DMS 273 treated with DMSO at 0.1 percent for 48 hours (cell line): ENCODE data around the gene USP6NL.
"Not testable (repeated sequence)": the region's sequence is repeated elsewhere in the genome, so short reads cannot be mapped to it uniquely, and the experiment has no call there.

Source experiments
- DNase-seq: peaks from one replicate; lab custom pipeline; 2025; lab: John Stamatoyannopoulos, UW

USP6NL gene

DNA sequence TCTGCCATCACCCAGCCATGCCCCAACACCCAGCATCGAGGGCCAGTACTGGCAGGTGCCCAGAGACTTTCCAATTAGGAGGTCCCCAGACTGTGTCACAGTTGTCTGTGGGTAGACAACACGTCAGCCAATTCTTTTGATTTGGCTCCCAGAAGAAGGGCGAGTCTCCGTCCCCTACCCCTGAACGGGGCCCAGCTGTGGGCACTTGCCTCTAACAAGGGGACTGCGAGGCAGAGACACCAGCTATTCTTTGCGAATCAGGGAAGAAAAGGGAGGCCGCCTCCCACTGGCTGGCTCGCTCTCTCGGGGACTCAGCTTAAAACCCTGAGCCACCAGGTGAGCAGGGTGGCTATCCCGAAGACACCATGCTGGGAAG is 167.3 kb downstream of the USP6NL start:
- DNase-seq, result no peak

DNA sequence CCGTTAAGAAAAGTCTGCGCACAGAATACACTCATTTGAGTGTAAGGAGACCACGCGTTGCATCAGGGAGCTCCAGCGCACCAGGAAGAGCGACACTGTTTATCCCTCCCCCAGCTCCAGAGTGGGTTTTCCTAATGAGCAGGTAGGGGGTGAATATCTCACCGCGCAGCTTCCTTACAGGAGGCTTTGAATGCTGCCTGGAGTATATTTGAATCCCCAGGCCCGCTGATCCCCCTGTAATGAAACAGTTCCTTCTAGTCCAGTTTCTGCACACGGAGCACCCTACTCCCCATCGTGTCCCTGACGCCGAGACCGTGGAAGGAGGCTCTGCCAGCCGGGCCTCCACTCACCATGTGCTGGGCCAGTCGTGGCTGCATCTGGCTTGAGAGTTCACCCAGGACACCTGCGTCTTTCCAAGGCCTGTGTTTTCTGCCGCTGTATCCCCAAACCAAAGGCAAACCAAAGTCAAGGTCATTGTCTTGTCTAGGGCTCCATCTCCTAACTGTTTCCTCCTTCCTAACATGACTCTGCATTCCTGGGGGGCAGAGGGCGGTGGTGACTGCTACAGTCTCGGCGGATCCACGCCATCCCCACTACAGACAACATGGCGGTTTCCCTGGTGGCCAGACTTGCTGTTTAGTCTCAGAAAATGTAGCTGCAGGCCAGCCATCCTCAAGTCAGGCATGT is 167.8 kb downstream of the USP6NL start:
- DNase-seq, result no peak

DNA sequence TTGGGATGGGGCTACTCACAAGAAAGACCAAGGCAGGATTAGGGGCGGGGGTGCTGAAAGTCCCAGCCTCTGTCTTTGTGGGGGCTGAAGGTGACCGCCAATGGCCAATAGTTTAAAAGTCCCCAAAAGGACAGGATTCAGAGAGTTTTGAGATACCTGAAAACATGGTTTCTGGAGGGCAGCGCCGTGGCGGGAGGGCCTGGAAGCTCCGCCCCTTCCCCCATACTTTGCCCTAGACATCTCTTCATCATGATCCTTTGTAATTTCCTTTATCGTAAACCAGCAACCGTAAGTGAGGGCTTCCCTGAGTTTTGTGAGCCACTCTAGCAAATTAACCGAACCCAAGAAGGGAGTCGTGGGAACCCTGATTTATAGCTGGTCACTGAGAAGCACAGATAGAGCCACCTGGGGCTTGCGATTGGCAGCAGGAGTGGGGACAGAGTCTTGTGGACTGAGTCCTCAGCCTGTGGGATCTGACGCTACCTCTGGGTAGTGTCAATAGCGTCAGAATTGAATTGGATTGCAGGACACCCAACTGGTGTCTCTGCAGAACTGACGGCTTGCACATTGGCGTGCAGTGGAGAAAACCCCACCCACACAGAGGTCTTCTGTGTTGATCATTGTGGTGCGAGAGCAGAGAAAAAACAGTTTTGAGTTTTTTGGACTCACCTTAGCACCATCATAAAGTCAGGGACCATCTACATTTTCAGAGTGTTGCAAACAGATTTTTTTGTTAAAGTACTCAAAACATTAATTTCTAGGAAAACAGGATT is 169.3 kb downstream of the USP6NL start:
- DNase-seq, result no peak

DNA sequence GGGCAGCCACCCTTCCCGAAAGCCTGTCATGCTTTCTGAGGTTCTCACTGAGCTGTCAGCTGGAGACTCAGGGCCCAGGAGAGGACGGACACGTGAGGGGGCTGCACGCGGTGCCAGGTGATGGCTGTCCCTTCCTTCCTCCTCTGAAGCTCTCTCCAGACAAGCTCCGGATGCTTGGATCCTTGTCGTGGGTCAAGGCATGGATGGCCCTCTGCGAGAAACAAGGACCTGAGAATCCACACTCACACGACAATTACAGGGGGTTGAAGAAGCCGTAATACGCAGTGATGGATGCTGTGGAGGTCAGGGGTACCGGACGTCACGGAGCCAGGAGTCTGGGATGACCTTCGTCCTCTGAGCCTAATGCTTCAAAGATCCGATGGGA is 170.3 kb downstream of the USP6NL start:
- DNase-seq, result no peak

DNA sequence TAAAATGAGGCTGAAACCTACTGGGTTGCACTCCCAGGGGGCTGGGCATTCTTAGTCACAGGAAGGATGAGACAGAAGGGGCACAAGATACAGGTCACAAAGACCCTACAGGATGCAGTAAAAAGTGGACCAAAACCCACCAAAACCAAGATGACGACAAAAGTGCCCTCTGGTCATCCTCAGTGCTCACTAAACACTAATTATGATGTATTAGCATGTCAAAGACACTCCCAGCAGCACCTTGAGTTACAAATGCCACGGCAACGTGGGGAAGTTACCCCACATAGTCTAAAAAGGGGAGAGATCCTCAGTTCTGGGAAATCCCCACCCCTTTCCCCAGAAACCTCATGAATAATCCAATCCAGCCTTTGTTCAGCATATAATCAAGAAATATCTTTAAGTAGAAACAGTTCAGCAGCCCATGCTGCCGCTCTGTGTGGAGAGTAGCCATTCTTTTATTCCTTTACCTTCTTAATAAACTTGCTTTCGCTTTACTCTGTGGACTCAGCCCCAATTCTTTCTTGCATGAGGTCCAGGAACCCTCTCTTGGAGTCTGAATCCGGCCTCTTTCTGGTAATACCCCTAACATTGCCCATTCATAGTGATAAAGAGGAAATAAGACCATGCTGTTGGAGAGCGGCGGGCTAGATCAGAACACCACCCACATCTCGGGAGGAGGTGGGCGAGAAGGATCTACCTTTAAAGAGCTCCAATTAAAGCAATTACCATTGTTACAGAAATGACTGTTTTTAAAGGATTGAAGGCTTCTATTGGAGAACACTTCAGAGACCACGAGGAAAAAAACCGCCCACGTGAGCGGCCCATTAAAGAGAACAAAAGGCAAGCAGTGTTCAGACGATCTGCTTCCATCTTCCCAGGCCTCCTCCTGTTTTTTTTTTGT is 170.9 kb downstream of the USP6NL start:
- DNase-seq, result no peak

DNA sequence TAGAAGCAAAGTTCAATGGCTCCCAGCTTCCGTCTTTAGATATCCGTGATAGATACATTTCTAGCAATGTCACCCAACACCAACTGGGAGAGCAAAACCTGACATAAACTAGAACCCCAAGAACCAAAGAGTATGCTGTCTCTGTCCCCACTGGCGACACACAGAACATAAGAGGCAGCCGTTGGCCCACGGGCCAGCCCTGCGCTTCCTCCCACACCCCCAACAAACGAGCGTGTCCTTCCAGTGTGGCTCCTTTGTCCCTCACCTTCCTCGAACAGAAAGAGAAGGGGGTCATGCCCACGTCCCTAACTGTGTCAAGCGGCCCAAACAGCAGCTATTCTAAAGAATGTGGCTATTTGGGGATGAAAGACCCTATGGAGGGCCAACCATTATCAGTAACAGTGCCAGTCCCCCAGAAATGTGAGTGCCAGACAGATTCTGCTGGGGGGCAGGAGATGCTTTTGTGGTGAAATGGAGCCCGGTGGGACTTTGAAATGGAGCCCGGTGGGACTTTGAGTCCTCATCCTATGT is 171.9 kb downstream of the USP6NL start:
- DNase-seq, result no peak

DNA sequence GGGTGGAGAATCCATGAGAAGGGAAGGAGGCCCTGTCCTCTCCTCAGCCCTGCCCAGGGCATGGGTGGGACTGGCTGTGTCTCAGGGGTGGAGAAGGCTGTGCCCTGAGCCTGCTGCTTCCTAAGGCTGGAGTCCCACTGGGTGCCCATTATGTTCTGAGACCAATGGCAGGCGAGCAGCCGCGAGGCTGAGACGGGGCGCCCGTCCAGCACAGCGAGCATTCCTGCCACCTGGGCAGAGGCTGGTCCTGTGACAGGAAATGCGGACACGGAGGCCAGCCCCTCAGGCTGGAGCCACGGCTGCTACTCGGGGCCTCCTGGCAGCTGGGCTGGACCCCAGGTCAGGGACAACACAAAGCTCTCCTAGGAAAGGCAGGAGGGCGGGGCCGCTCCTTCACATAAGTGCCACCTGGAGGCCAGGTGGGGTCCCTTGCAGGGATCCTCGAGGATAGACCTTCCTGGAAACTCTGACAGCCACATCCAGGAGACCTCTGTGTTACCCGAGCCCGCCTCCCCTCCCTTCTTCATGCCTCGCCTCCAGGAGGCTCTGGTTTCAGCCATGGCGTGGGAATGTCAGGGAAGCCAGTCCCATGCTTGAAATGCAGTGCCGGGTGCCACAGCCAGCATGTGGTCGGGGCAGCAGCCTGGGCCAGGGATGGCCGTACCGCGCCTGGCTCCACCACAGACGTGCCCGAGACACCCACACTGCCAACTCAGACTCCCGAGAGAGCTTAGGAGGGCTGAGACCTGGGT is 173.9 kb downstream of the USP6NL start:
- no peak for DNase-seq

DNA sequence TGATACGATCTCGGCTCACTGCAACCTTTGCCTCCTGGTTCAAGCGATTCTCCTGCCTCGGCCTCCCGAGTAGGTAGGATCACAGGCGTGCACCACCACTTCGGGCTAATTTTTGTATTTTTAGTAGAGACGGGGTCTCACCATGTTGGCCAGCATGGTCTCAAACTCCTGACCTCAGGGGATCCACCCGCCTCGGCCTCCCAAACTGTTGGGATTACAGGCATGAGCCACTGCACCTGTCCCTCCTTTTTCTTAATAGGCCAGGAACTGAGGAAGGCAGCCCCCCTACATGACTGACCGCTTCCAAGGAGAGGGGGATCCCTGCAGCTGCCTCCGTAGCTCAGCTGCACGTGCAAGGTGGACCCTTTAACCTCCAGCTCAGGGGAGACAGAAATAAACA is 175.0 kb downstream of the USP6NL start:
- DNase-seq, result not testable (repeated sequence)

DNA sequence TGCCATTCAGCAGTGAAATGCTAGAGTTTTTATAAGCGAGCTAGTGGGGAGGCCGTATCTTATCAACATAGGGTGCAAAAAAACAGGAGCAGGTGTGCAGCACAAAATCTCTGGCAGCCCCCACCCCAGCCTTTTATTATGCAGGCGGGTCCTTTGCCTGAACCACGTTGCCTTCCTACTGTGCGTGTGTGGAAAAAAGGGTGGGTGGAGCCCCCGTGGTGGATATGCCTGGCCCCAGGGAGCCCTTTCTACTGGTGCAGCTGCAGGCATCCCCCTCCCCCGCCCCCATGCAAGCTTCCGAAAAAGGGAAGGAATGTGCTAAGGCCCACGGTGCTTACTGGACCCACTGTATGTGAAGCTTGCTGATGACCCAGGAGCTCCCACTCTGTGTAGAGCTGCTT is 175.9 kb downstream of the USP6NL start:
- no peak for DNase-seq

DNA sequence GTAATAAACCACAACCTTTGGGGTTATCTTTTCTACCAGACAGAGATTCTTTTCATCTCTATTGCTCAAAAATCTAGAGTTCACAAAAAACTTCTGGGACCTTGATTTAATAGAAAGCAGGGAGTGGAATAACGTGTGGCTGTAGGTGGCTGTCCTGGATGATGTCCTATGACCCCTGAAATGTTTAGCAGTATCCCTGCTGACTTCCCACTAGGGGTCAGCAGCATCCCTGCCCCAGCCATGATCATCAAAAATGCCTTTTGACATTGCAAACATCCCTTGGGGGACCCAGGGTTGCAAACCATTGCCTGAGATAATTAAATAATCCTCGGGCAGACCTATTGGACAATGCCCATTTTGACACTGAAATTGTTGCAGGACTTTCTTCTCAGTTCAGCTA is 177.1 kb downstream of the USP6NL start:
- no peak for DNase-seq

DNA sequence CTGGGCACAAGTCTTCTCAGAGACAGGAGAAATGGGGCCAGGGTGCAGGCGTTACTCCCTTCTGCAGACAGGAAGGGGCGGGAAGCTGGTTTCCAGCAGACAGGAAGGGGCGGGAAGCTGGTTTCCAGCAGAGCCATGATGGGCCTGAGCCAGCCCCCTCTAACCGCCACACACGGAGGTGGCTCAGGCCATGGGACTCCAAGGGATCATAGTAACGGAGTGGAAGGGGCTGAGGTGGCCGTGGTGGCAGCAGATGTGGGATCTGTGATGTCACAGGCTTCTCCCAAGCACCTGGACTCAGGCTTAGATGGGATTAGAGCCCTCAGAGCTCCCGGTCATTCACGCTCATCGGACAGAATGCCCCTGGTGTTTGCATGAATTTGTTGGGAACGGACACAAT is 177.8 kb downstream of the USP6NL start:
- no peak for DNase-seq

DNA sequence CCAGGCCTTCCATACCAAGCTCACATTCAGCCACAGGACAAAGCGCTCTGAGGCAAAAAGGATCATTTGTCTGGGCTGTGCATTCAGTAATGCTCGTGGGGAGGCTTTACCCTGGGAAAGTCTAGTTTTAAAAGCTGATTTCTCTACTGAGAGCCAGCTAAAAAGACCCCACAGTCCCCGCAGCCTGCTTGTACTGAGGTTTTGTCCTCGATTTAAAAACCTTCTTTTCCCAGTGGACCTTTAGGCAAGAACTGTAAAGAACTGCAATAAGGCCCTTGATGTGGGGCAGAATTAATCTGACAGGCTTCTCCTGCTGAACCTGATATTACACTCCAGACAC is 180.3 kb downstream of the USP6NL start:
- DNase-seq, result no peak

DNA sequence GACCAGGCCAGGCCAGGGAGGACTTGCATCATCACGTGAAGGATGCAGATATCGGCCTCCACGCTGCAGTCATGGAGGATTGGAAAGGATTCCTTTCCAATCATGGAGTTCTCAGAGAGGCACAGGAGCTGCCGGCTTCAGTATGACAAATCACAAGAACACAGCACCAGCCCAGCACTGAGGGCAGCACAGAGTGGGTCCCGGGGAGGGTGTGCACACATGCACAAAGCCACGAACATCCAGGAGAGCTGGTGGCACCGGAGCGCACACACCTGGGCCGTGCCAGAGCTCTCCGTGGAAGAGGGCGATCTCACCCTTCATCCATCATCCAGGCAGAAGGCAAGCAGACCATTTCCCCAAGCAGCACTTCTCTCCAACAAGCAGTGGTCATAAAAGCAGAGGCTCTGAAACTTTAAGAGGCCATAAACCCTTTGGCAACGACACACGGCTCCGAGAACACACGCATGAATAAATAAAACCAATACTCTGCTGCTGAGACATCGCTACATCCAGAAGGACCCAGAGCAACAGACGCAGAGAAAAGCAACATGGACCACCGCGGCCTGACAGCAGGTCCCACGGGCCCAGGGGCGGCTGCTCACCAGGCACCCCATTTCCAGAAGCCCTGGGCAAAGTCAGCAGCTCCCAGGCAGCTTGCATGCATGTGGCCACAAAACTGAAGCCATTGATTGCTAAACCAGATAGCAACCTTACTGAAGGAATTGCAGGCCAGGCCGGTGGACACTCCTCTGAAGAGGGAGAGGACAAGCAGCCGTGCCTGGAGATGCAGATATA is 180.8 kb downstream of the USP6NL start:
- no peak for DNase-seq

DNA sequence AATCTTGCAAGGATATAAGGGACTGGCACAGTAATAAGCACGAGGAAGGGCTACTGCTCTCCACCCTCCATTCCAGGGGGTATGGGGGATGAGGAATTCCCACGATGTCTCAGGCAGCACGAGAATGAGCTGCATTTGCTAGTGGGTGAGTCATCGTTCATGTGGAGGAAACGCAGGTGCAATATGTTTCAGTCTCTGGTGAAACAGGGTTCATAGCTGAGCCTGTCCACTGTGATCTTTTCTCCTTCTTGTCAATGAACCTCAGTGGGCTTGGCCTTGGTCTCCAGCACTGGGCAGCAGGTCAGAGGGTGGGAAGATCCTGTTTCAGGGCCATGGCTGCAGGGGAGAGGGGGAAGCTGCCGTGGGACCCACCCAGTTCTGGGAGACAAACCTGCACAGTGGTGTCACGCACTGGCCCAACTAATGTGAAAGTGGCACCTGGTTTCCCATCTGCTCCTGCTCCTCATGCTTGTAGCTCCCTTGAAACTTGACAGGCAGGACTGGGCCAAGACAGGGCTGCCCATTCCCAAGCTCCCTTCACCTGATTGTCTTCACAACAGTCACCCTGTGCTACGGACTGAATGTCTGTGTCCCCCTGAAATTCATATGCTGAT is 181.9 kb downstream of the USP6NL start:
- DNase-seq, result no peak

DNA sequence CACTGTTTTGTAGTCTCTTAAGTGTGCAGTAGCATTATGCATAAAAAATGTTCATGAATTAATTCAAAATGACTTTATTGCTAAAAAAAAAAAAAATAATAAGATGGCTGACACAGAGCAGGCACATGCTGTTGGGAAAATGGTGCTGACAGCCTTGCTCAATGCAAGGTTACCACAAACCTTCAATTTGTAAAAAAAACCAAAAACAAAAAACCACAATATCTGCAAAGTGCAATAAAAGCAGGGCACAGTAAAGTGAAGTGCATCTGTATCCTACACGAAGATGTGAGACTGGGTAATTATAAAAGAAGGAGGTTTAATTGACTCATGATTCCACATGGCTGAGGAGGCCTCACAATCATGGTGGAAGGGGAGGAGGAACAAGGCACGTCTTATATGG is 185.8 kb downstream of the USP6NL start:
- no peak for DNase-seq

DNA sequence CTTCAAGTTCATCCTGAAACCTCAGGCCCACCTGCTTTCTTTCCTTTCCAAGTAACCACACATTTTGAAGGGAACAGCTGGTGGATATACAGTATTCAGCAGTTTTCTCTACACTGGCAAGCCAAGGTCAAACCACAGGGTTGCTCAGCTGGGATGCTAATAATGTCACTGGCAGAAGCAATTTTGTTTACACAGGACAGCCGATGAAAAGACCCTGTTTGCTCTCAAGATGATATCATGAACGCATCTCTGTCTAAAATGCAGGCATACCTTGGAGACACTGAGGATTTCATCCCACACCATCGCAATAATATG is 186.2 kb downstream of the USP6NL start:
- no peak for DNase-seq

DNA sequence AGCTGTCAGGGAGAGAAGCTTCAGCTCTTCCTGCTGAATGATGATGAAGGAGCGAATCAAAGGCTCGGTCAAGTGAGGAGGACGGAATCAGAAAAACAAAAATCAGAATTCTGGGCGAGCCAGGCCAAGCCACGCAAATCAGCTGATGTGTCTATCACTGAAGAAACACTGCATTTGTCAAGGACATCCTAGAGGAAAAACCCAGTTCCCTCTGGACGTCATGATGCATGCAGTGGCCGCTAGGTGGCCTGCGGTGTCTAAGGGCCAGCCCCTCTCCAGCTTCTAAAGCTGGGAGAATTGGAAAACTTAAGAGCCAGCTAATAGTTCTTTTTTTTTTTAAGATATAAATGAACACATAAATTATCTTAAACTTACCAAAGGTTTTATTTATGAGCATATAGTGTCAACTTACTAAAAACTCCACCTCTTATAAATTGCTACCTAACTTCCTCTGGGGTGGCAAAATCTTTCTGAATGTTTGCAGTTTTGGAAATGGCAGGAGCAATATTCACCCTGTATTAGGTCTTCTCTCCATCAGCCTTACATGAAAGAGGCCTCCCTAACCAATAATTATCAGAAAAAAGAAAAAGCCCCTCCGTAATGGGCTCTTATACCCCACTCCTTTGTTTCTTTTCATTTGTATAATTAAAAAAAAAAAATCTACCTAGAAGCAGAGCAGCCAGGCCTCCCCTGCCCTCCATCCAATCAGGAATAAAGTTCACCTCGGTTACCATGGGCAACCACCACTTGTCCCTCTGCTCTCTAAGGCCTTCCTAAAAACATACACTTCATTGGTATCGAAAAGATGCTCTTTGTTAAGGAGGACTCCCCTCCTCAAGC is 186.8 kb downstream of the USP6NL start:
- DNase-seq, result no peak

DNA sequence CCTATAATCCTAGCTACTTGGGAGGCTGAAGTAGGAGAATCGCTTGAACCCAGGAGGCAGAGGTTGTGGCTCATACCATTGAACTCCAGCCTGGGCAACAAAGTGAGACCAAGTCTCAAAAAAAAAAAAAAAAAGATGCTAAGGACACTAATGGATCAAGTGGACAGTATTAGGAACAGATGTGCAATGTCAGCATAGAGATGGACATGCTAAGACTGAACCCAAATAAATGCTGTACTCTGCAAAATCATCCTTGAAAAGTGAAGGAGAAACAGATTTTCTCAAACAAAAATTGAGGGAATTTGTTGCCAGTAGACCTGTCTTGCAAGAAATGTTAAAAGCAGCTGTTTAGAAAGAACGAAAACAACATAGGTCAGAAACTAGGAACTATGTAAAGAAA is 194.5 kb downstream of the USP6NL start:
- DNase-seq, result no peak

DNA sequence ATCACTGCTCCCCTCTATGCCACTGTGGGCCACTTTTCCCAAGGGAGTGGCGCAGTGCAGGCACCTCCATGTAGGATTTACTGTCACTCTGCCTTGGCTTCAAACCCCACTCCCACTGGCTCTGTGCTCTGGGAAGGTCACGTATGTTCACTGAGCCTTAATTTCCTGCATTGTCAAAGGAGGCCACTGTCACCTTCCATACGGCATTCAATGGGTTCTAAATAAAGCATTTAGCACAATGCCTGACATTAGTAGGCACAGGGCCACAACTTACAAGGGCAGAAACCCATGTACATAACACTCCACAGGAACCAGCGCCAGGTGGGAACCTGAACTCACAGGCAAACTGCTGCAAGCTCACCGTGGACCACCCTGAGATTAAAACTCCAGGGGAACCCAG is 196.4 kb downstream of the USP6NL start:
- DNase-seq, result no peak
